ENCODE results near the gene IER3. TPM values are rescaled to one million over a fixed set of nuclear protein-coding genes. Genes with fewer than 3 reads are reported as not detected.

Gene IER3
- total and polyA plus RNA-seq, 2 of the 13 experiments (the other 11 are each of a cell fraction or from before 2014, with no cell fraction given) = 51.1 to 131 TPM

GRCh38 chr6:30742316-30743098 is 1.8 kb downstream of the IER3 start, which contains the start of gene FLOT1 (continued):
- 0 out of 2 replicates have a peak, but pooled peaks have one; percentile 77 for TF ChIP-seq TIGD3 (CRISPR knock-in tag; IDR thresholded peaks at IDR 0.05; ENCODE audit: borderline replicate concordance)
- TF ChIP-seq SMAD9 (CRISPR knock-in tag; IDR thresholded peaks at IDR 0.05) = 0 out of 2 replicates have a peak, but pooled peaks have one; percentile 78
- no peak; the same call in 1 of the 2 replicates for TF ChIP-seq KLF9 (CRISPR knock-in tag; IDR thresholded peaks at IDR 0.05; ENCODE audit: low read depth)
- peak; percentile 82 for TF ChIP-seq YEATS2 (CRISPR knock-in tag; IDR thresholded peaks at IDR 0.05; ENCODE audit: borderline replicate concordance)
- no peak; the same call in 1 of the 2 replicates for TF ChIP-seq RFXAP (CRISPR knock-in tag; IDR thresholded peaks at IDR 0.05; ENCODE audit: borderline replicate concordance)
- TF ChIP-seq ZNF20 (CRISPR knock-in tag; IDR thresholded peaks at IDR 0.05) = no peak; the same call in 1 of the 2 replicates
- peak; percentile 79; the same call in 1 of the 2 replicates for TF ChIP-seq TOE1 (CRISPR knock-in tag; IDR thresholded peaks at IDR 0.05)
- no peak for TF ChIP-seq HNF4G (IDR thresholded peaks at IDR 0.05; ENCODE audit: borderline replicate concordance, low read depth, low read length)
- peak; percentile 62 for TF ChIP-seq HNF4G (CRISPR knock-in tag; IDR thresholded peaks at IDR 0.05; ENCODE audit: borderline replicate concordance, low read depth)
- TF ChIP-seq PCBP1 (IDR thresholded peaks at IDR 0.05; ENCODE audit: borderline replicate concordance, low read depth, low read length) = peak; percentile 82; the same call in 1 of the 2 replicates
- TF ChIP-seq KLF11 (CRISPR knock-in tag; IDR thresholded peaks at IDR 0.05) = peak; percentile 71; the same call in 1 of the 2 replicates
- TF ChIP-seq CREB1 (IDR thresholded peaks at IDR 0.05) = no peak
- TF ChIP-seq CREB1 (CRISPR knock-in tag; IDR thresholded peaks at IDR 0.05) = no peak
- TF ChIP-seq MLX (CRISPR knock-in tag; IDR thresholded peaks at IDR 0.05) = no peak
- TF ChIP-seq ZNF674 (CRISPR knock-in tag; IDR thresholded peaks at IDR 0.05; ENCODE audit: low read depth) = no peak
- peak; percentile 26; the same call in 1 of the 2 replicates for TF ChIP-seq ZNF7 (CRISPR knock-in tag; IDR thresholded peaks at IDR 0.05)
- TF ChIP-seq HNRNPL (IDR thresholded peaks at IDR 0.05; ENCODE audit: low read depth, low read length) = peak; percentile 99
- peak; percentile 80 for TF ChIP-seq THAP9 (CRISPR knock-in tag; IDR thresholded peaks at IDR 0.05; ENCODE audit: borderline replicate concordance)
- TF ChIP-seq ZBTB1 (CRISPR knock-in tag; IDR thresholded peaks at IDR 0.05; ENCODE audit: borderline replicate concordance) = no peak; the same call in 1 of the 2 replicates
- TF ChIP-seq DMTF1 (CRISPR knock-in tag; IDR thresholded peaks at IDR 0.05) = no peak
- TF ChIP-seq U2AF2 (IDR thresholded peaks at IDR 0.05; ENCODE audit: low read depth, low read length) = no peak
- TF ChIP-seq MTA1 (CRISPR knock-in tag; IDR thresholded peaks at IDR 0.05; ENCODE audit: borderline replicate concordance) = peak; percentile 96
- peak; percentile 95 for TF ChIP-seq KDM5B (CRISPR knock-in tag; IDR thresholded peaks at IDR 0.05; ENCODE audit: borderline replicate concordance)
